OCI-LY3 (cell line): ENCODE data around the gene IPO4.

Source experiments
- EZH2phosphoT487 ChIP-seq: fragments of 200-600 bp; shearing (Covaris generic); IDR thresholded peaks from 2 replicates; pipeline ENCODE4 v1.6.1; 2018; ENCODE audit warnings: antibody characterized with exemption, mixed run types, low read depth
- TF ChIP-seq, protein P1 (sequence below): fragments of 200-600, 300-600 bp; sonication (generic); IDR thresholded peaks from 2 replicates; pipeline ENCODE4 v1.5.1; 2014; ENCODE audit warnings: antibody characterized with exemption, low read length, low read depth

DNA sequence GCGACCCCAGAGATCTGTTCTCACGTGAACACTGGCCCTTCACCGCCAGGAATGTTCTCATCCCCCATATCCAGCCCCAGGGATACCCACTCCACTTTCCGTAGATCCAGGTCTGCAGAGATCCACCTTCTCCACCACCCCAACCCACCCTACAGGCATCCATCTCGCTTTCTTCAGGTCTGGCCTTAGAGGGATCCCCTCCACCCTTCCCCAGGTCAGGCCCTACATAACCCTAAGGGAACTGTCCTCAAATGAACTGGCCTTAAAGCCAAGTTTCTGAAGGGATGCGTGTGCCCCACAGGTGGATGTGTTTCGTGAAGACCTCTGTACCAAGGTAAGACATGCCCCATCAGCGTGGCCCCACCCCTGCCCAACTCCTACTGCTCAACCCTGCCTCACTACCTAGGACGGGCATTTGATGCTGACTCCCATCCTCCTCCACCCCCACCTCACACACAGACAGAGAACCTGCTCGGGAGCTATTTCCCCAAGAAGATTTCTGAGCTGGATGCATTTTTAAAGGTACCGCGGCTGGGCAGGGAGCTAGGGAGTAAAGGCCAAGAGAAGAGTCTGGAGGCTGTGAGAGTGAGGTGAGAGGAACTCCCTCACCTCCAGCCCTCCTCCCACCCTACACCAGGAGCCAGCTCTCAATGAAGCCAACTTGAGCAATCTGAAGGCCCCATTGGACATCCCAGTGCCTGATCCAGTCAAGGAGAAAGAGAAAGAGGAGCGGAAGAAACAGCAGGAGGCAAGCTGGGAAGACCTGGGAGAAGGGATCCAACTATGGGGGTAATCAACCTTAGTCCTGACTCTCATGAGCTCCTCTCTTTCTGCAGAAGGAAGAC lies 51.7 kb downstream of the IPO4 start:
- TF ChIP-seq, protein P1, sequence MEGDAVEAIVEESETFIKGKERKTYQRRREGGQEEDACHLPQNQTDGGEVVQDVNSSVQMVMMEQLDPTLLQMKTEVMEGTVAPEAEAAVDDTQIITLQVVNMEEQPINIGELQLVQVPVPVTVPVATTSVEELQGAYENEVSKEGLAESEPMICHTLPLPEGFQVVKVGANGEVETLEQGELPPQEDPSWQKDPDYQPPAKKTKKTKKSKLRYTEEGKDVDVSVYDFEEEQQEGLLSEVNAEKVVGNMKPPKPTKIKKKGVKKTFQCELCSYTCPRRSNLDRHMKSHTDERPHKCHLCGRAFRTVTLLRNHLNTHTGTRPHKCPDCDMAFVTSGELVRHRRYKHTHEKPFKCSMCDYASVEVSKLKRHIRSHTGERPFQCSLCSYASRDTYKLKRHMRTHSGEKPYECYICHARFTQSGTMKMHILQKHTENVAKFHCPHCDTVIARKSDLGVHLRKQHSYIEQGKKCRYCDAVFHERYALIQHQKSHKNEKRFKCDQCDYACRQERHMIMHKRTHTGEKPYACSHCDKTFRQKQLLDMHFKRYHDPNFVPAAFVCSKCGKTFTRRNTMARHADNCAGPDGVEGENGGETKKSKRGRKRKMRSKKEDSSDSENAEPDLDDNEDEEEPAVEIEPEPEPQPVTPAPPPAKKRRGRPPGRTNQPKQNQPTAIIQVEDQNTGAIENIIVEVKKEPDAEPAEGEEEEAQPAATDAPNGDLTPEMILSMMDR: no peak
- no peak for TF ChIP-seq EZH2phosphoT487
